ENCODE measurements around the gene RPLP1.

RPLP1 gene

DNA sequence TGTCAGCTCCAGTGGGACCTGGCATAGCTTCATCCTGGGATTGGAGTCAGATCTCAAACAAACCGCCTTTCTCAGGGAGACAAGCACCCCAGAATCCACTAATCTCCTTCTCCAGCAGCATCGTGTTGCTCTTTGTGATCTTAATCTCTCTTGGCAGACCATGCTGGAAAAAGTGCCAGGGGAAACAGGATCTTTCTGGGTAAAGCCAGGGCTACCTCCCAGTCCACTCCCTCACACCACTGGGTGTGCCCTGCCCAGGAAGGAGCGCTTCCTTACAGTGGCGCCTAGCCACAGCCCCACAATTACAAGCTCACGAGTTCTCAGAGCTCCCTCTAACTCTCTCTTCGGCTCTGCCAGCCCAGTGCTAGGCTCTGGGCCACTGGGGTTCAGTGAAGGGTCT lies 32.2 kb downstream of the RPLP1 start:
- TF ChIP-seq, protein P1, sequence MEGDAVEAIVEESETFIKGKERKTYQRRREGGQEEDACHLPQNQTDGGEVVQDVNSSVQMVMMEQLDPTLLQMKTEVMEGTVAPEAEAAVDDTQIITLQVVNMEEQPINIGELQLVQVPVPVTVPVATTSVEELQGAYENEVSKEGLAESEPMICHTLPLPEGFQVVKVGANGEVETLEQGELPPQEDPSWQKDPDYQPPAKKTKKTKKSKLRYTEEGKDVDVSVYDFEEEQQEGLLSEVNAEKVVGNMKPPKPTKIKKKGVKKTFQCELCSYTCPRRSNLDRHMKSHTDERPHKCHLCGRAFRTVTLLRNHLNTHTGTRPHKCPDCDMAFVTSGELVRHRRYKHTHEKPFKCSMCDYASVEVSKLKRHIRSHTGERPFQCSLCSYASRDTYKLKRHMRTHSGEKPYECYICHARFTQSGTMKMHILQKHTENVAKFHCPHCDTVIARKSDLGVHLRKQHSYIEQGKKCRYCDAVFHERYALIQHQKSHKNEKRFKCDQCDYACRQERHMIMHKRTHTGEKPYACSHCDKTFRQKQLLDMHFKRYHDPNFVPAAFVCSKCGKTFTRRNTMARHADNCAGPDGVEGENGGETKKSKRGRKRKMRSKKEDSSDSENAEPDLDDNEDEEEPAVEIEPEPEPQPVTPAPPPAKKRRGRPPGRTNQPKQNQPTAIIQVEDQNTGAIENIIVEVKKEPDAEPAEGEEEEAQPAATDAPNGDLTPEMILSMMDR (IDR thresholded peaks at IDR 0.05; ENCODE audit: insufficient read depth, missing control alignments), result no peak
- DNase-seq (ENCODE audit: insufficient read length, low spot score) (no peak), FAIRE-seq (no peak)

DNA sequence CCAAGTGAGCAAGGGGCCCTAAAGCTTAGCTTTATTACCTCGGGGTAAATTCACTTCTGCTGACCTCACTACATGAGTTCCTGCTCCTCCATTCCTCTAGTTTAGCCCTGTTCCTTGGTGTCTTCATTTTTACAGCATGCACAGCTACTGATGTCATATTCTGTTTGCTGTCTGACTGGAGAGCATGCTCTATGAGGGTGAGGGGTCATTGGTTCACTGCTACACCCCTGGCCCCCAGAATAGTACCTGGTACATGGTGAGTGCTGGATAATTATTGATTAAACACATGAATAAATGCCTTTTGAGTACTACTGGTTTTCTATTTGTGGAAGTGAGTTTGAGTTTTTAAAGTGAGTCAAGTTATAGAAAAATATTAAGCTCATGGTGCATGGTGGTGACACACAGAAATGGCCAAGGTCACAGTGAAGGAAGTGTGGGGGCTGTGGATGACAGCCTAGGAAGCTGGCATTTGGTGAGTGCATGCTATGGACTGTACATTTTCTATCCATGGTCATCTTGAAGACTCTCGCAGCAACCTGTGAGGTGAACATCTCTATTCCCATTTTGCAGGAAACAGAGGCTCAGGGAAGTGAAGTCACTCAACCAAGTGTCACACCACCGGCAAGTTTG lies 34.0 kb downstream of the RPLP1 start:
- TF ChIP-seq, protein P1 (IDR thresholded peaks at IDR 0.05; ENCODE audit: insufficient read depth, missing control alignments), result no peak
- no peak for FAIRE-seq
- no peak for DNase-seq (ENCODE audit: insufficient read length, low spot score)

DNA sequence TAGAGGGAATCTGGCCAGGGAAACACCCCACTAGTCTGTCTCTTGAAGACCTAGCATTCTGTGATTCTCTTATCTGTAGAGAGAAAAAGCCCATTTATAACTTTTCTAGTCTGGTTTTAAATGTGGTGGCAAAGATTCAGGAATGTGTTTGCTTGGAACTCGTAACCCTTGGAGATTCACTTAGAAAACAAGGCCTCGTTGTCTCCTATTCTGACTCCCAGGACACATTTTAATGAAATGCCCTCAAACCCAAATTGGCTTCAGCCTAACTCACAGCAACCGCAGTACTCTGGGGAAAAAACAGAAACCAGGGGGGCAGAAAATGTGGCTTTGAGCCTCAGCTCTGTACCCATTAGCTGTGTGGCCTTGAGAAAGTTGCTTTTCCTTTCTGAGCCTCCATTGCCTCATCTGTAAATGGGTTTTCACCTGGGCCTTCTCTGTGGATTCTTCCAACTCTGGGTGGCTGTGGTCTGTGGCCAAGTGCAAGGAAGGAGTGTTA lies 36.5 kb downstream of the RPLP1 start:
- FAIRE-seq (no peak), DNase-seq (ENCODE audit: insufficient read length, low spot score) (no peak)
- TF ChIP-seq, protein P1 (IDR thresholded peaks at IDR 0.05; ENCODE audit: insufficient read depth, missing control alignments), result no peak

DNA sequence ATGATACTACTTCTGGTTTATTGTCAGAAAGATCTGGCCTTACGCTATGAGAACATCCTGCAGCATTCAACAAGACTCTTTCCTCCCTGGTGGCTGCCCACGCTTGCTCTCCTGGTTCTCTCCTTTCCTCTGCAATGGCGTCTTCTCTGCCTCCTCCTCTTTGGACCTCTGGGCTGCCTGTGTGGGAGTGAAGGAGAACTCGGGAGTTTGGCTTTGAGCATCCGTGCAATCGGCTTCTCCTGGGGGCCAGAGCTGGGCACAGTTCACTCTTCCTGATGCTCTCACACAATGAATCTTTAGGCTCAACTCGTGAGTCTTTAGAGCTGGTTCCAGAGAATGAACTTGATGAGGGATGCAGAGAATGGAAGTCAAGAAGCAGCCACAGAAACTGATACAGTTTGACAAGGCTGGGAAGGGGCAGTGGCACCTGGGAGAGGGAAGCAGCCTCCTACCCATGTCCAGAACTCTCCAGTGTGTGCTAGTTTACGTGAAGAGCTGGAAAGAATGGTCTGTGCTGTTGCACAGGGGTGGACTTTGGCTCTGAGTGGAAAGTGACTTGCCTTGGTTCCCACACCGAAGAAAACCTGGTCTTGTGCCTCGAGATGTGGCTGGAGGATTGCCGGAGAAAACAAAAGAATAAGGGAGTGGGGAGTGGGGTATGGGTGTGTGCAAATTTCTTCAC lies 37.9 kb downstream of the RPLP1 start:
- FAIRE-seq (no peak), DNase-seq (ENCODE audit: insufficient read length, low spot score) (no peak)
- TF ChIP-seq, protein P1 (IDR thresholded peaks at IDR 0.05; ENCODE audit: insufficient read depth, missing control alignments), result no peak

DNA sequence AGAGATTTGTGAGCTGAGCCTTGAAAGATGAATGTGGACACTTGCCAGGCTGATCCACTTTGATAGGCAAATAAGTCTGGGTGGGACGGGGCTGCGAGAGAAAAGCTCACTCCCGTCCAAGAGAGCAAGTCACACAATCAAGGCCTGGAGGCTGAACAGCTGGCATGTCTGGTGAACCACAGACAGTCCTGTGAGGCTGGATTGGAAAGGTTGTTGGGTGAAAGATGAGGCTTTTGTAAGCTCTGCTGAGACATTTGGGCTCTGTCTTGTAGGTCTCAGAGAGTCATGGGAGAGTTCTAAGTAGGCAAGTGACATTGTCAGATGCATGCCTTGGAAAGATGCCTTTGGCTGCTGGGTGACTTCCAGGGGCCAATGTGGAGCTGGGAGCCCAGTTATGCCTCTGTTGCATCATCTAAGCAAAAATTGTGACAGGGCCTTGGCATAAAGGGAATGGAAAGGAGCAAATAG lies 38.5 kb downstream of the RPLP1 start:
- DNase-seq (ENCODE audit: insufficient read length, low spot score) (no peak), FAIRE-seq (no peak)
- TF ChIP-seq, protein P1 (IDR thresholded peaks at IDR 0.05; ENCODE audit: insufficient read depth, missing control alignments), result no peak

DNA sequence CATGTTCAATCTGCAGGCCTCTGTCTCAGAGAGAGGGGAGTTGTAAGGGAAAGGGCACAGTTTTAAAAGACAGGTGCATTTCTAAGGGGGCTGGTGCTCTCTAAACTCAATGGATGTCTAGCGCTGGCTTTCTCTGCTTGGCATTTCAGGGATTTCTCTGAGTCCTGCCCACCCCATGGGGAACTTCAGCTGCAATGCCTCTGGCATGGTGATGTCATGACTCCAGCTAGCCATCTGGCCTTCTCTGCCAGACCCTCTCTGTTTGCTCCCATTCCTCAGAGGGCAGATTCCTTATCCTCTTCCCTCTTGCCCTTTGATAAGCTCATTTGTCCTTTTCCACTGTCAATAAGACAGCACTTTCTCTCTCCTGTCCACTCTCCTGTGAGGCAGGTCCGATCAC lies 40.8 kb downstream of the RPLP1 start:
- no peak for FAIRE-seq
- TF ChIP-seq, protein P1 (IDR thresholded peaks at IDR 0.05; ENCODE audit: insufficient read depth, missing control alignments), result no peak
- no peak for DNase-seq (ENCODE audit: insufficient read length, low spot score)

DNA sequence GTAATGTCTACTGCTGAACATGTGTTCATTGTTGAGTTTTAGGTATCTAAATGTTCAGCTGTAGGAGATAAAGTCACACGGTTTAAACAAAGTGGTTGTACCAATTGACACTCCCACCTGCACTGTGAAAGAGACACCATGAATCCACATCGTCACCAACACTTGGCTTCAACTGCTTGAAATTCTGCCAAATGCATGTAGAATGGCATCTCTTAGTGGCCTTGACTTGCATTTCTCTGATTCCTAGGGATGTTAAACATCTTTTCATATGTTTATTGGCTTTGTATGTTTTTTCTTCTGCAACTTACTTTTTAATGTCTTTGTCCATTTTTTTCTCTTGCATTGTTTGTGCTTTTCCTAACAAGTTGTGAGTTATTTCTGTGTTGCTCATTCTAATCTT lies 43.4 kb downstream of the RPLP1 start:
- DNase-seq (ENCODE audit: insufficient read length, low spot score) (no peak), FAIRE-seq (no peak)
- TF ChIP-seq, protein P1 (IDR thresholded peaks at IDR 0.05; ENCODE audit: insufficient read depth, missing control alignments), result no peak
